HEK293 (cell line): ENCODE data around the gene PCMT1.

Experiments
- GFI1B ChIP-seq: fragments of 450-650 bp; formaldehyde crosslinking; IDR thresholded peaks from 2 replicates; pipeline ENCODE4 v1.5.1; 2016; ENCODE audit warnings: missing biosample characterization, missing genetic modification characterization
- GLIS2 ChIP-seq: fragments of 450-650 bp; formaldehyde crosslinking; IDR thresholded peaks from 2 replicates; pipeline ENCODE4 v1.5.1; 2016; ENCODE audit warnings: missing biosample characterization, missing genetic modification characterization
- HIC1 ChIP-seq: fragments of 450-650 bp; formaldehyde crosslinking; IDR thresholded peaks from 2 replicates; pipeline ENCODE4 v1.5.1; 2016; ENCODE audit warnings: missing biosample characterization, missing genetic modification characterization
- KLF1 ChIP-seq: fragments of 450-650 bp; formaldehyde crosslinking; IDR thresholded peaks from 2 replicates; pipeline ENCODE4 v1.5.1; 2016; ENCODE audit warnings: missing biosample characterization, missing genetic modification characterization
- KLF17 ChIP-seq: fragments of 450-650 bp; formaldehyde crosslinking; IDR thresholded peaks from 2 replicates; pipeline ENCODE4 v1.5.1; 2016; ENCODE audit warnings: missing biosample characterization, missing genetic modification characterization
- KLF8 ChIP-seq: fragments of 450-650 bp; formaldehyde crosslinking; IDR thresholded peaks from 2 replicates; pipeline ENCODE4 v1.5.1; 2016; ENCODE audit warnings: missing biosample characterization, missing genetic modification characterization
- SP3 ChIP-seq: fragments of 450-650 bp; formaldehyde crosslinking; IDR thresholded peaks from 2 replicates; pipeline ENCODE4 v1.5.1; 2016; ENCODE audit warnings: missing biosample characterization, missing genetic modification characterization
- SP7 ChIP-seq: fragments of 450-650 bp; formaldehyde crosslinking; IDR thresholded peaks from 2 replicates; pipeline ENCODE4 v1.5.1; 2016; ENCODE audit warnings: missing biosample characterization, missing genetic modification characterization
- ZBTB20 ChIP-seq: fragments of 450-650 bp; formaldehyde crosslinking; IDR thresholded peaks from 2 replicates; pipeline ENCODE4 v1.5.1; 2016; ENCODE audit warnings: missing biosample characterization, missing genetic modification characterization
- ZBTB21 ChIP-seq: fragments of 450-650 bp; formaldehyde crosslinking; IDR thresholded peaks from 2 replicates; pipeline ENCODE4 v1.5.1; 2017; ENCODE audit warnings: missing biosample characterization, missing genetic modification characterization
- ZFP37 ChIP-seq: fragments of 450-650 bp; formaldehyde crosslinking; IDR thresholded peaks from 2 replicates; pipeline ENCODE4 v1.5.1; 2016; ENCODE audit warnings: missing biosample characterization, missing genetic modification characterization
- ZNF394 ChIP-seq: fragments of 450-650 bp; formaldehyde crosslinking; IDR thresholded peaks from 2 replicates; pipeline ENCODE4 v1.5.1; 2016; ENCODE audit warnings: missing biosample characterization, missing genetic modification characterization, mild to moderate bottlenecking, moderate library complexity, borderline replicate concordance
- ZNF501 ChIP-seq: fragments of 450-650 bp; formaldehyde crosslinking; IDR thresholded peaks from 2 replicates; pipeline ENCODE4 v1.5.1; 2016; ENCODE audit warnings: missing biosample characterization, missing genetic modification characterization
- ZNF558 ChIP-seq: fragments of 450-650 bp; formaldehyde crosslinking; IDR thresholded peaks from 2 replicates; pipeline ENCODE4 v1.5.1; 2016; ENCODE audit warnings: missing biosample characterization, missing genetic modification characterization
- ZNF600 ChIP-seq: fragments of 450-650 bp; formaldehyde crosslinking; IDR thresholded peaks from 2 replicates; pipeline ENCODE4 v1.5.1; 2016; ENCODE audit warnings: missing biosample characterization, missing genetic modification characterization
- ZNF629 ChIP-seq: fragments of 450-650 bp; formaldehyde crosslinking; IDR thresholded peaks from 2 replicates; pipeline ENCODE4 v1.5.1; 2017; ENCODE audit warnings: missing biosample characterization, missing genetic modification characterization
- ZNF747 ChIP-seq: fragments of 450-650 bp; formaldehyde crosslinking; IDR thresholded peaks from 2 replicates; pipeline ENCODE4 v1.5.1; 2016; ENCODE audit warnings: missing biosample characterization, missing genetic modification characterization
- ZNF830 ChIP-seq: fragments of 450-650 bp; IDR thresholded peaks from 2 replicates; pipeline ENCODE4 v1.5.0; 2018; ENCODE audit warnings: missing biosample characterization, missing genetic modification characterization, low read depth, mild to moderate bottlenecking, moderate library complexity
- TF ChIP-seq, protein P1 (sequence below): fragments of 450-650 bp; formaldehyde crosslinking; IDR thresholded peaks from 2 replicates; pipeline ENCODE4 v1.5.1; 2016; ENCODE audit warnings: missing biosample characterization, missing genetic modification characterization, low read depth
- TF ChIP-seq, protein P2 (sequence below): fragments of 450-650 bp; formaldehyde crosslinking; conservative IDR thresholded peaks from 2 replicates; pipeline ENCODE4 v1.5.1; 2016; ENCODE audit warnings: low read depth, missing biosample characterization, missing genetic modification characterization
- TF ChIP-seq, protein P3 (sequence below): fragments of 450-650 bp; formaldehyde crosslinking; IDR thresholded peaks from 2 replicates; pipeline ENCODE4 v1.5.1; 2016; ENCODE audit warnings: missing biosample characterization, missing genetic modification characterization
- TF ChIP-seq, protein P4 (sequence below): fragments of 450-650 bp; formaldehyde crosslinking; IDR thresholded peaks from 2 replicates; pipeline ENCODE4 v1.5.1; 2016; ENCODE audit warnings: missing biosample characterization, missing genetic modification characterization
- TF ChIP-seq, protein P5 (sequence below): fragments of 450-650 bp; IDR thresholded peaks from 2 replicates; pipeline ENCODE4 v1.5.1; 2018; ENCODE audit warnings: missing biosample characterization, mild to moderate bottlenecking, missing genetic modification characterization

PCMT1 gene

GRCh38 chr6:149750136-149750609, 632 bp downstream of the PCMT1 start (continued):
- TF ChIP-seq, protein P1, sequence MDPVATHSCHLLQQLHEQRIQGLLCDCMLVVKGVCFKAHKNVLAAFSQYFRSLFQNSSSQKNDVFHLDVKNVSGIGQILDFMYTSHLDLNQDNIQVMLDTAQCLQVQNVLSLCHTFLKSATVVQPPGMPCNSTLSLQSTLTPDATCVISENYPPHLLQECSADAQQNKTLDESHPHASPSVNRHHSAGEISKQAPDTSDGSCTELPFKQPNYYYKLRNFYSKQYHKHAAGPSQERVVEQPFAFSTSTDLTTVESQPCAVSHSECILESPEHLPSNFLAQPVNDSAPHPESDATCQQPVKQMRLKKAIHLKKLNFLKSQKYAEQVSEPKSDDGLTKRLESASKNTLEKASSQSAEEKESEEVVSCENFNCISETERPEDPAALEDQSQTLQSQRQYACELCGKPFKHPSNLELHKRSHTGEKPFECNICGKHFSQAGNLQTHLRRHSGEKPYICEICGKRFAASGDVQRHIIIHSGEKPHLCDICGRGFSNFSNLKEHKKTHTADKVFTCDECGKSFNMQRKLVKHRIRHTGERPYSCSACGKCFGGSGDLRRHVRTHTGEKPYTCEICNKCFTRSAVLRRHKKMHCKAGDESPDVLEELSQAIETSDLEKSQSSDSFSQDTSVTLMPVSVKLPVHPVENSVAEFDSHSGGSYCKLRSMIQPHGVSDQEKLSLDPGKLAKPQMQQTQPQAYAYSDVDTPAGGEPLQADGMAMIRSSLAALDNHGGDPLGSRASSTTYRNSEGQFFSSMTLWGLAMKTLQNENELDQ (tag by site-specific recombination) = no peak
- TF ChIP-seq KLF1 (peak; percentile 56; the same call in 1 of the 2 replicates), GFI1B (tag by site-specific recombination) (no peak), ZNF600 (tag by site-specific recombination) (peak; percentile 32; the same call in 1 of the 2 replicates), ZNF501 (tag by site-specific recombination) (0 out of 2 replicates have a peak, but pooled peaks have one; percentile 92), ZBTB20 (peak; percentile 72; the same call in 1 of the 2 replicates), GLIS2 (tag by site-specific recombination) (peak; percentile 83), SP3 (tag by site-specific recombination) (peak; percentile 88), SP7 (tag by site-specific recombination) (peak; percentile 67), ZNF394 (tag by site-specific recombination) (no peak), KLF8 (tag by site-specific recombination) (peak; percentile 87), KLF17 (peak; percentile 67; the same call in 1 of the 2 replicates), HIC1 (tag by site-specific recombination) (0 out of 2 replicates have a peak, but pooled peaks have one; percentile 50), ZNF747 (no peak), ZNF830 (tag by site-specific recombination) (no peak), ZBTB21 (tag by site-specific recombination) (0 out of 2 replicates have a peak, but pooled peaks have one; percentile 11), ZNF629 (tag by site-specific recombination) (peak; percentile 33; the same call in 1 of the 2 replicates), ZFP37 (tag by site-specific recombination) (0 out of 2 replicates have a peak, but pooled peaks have one; percentile 84), ZNF558 (tag by site-specific recombination) (peak; percentile 72)
- TF ChIP-seq, protein P2, sequence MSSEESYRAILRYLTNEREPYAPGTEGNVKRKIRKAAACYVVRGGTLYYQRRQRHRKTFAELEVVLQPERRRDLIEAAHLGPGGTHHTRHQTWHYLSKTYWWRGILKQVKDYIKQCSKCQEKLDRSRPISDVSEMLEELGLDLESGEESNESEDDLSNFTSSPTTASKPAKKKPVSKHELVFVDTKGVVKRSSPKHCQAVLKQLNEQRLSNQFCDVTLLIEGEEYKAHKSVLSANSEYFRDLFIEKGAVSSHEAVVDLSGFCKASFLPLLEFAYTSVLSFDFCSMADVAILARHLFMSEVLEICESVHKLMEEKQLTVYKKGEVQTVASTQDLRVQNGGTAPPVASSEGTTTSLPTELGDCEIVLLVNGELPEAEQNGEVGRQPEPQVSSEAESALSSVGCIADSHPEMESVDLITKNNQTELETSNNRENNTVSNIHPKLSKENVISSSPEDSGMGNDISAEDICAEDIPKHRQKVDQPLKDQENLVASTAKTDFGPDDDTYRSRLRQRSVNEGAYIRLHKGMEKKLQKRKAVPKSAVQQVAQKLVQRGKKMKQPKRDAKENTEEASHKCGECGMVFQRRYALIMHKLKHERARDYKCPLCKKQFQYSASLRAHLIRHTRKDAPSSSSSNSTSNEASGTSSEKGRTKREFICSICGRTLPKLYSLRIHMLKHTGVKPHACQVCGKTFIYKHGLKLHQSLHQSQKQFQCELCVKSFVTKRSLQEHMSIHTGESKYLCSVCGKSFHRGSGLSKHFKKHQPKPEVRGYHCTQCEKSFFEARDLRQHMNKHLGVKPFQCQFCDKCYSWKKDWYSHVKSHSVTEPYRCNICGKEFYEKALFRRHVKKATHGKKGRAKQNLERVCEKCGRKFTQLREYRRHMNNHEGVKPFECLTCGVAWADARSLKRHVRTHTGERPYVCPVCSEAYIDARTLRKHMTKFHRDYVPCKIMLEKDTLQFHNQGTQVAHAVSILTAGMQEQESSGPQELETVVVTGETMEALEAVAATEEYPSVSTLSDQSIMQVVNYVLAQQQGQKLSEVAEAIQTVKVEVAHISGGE = 0 out of 2 replicates have a peak, but pooled peaks have one; percentile 30
- TF ChIP-seq, protein P3, sequence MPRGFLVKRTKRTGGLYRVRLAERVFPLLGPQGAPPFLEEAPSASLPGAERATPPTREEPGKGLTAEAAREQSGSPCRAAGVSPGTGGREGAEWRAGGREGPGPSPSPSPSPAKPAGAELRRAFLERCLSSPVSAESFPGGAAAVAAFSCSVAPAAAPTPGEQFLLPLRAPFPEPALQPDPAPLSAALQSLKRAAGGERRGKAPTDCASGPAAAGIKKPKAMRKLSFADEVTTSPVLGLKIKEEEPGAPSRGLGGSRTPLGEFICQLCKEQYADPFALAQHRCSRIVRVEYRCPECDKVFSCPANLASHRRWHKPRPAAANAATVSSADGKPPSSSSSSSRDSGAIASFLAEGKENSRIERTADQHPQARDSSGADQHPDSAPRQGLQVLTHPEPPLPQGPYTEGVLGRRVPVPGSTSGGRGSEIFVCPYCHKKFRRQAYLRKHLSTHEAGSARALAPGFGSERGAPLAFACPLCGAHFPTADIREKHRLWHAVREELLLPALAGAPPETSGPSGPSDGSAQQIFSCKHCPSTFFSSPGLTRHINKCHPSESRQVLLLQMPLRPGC (tag by site-specific recombination) = 0 out of 2 replicates have a peak, but pooled peaks have one; percentile 7
- TF ChIP-seq, protein P4, sequence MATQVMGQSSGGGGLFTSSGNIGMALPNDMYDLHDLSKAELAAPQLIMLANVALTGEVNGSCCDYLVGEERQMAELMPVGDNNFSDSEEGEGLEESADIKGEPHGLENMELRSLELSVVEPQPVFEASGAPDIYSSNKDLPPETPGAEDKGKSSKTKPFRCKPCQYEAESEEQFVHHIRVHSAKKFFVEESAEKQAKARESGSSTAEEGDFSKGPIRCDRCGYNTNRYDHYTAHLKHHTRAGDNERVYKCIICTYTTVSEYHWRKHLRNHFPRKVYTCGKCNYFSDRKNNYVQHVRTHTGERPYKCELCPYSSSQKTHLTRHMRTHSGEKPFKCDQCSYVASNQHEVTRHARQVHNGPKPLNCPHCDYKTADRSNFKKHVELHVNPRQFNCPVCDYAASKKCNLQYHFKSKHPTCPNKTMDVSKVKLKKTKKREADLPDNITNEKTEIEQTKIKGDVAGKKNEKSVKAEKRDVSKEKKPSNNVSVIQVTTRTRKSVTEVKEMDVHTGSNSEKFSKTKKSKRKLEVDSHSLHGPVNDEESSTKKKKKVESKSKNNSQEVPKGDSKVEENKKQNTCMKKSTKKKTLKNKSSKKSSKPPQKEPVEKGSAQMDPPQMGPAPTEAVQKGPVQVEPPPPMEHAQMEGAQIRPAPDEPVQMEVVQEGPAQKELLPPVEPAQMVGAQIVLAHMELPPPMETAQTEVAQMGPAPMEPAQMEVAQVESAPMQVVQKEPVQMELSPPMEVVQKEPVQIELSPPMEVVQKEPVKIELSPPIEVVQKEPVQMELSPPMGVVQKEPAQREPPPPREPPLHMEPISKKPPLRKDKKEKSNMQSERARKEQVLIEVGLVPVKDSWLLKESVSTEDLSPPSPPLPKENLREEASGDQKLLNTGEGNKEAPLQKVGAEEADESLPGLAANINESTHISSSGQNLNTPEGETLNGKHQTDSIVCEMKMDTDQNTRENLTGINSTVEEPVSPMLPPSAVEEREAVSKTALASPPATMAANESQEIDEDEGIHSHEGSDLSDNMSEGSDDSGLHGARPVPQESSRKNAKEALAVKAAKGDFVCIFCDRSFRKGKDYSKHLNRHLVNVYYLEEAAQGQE (tag by site-specific recombination) = peak; percentile 99
- TF ChIP-seq, protein P5, sequence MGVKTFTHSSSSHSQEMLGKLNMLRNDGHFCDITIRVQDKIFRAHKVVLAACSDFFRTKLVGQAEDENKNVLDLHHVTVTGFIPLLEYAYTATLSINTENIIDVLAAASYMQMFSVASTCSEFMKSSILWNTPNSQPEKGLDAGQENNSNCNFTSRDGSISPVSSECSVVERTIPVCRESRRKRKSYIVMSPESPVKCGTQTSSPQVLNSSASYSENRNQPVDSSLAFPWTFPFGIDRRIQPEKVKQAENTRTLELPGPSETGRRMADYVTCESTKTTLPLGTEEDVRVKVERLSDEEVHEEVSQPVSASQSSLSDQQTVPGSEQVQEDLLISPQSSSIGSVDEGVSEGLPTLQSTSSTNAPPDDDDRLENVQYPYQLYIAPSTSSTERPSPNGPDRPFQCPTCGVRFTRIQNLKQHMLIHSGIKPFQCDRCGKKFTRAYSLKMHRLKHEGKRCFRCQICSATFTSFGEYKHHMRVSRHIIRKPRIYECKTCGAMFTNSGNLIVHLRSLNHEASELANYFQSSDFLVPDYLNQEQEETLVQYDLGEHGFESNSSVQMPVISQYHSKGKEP (tag by site-specific recombination) = peak; percentile 94
